ENCODE results near the gene SLC6A19.

Gene SLC6A19

GRCh38 chr5:1251678-1252580, 50.5 kb downstream of the SLC6A19 start:
- no peak for TF ChIP-seq CTCF (IDR thresholded peaks at IDR 0.05)

- TF ChIP-seq CTCF (IDR thresholded peaks at IDR 0.05): no peak
Observed at GRCh38 chr5:1252681-1253080, 51.3 kb downstream of the SLC6A19 start.

GRCh38 chr5:1253456-1254105, 52.2 kb downstream of the SLC6A19 start:
- no peak for TF ChIP-seq CTCF (IDR thresholded peaks at IDR 0.05)

- no peak for TF ChIP-seq CTCF (IDR thresholded peaks at IDR 0.05)
Observed at GRCh38 chr5:1254196-1254595, 52.8 kb downstream of the SLC6A19 start.

- no peak for TF ChIP-seq CTCF (IDR thresholded peaks at IDR 0.05)
Observed at GRCh38 chr5:1255081-1255561, 53.7 kb downstream of the SLC6A19 start.

- TF ChIP-seq CTCF (IDR thresholded peaks at IDR 0.05): no peak
Observed at GRCh38 chr5:1256776-1257175, 55.4 kb downstream of the SLC6A19 start.

- TF ChIP-seq CTCF (IDR thresholded peaks at IDR 0.05): no peak
Observed at GRCh38 chr5:1257363-1257762, 56.0 kb downstream of the SLC6A19 start.
